Stimulated activated memory B cell treated with anti-CD40 and anti-IgM and Interleukin-4, amounts not matched to agents 10 μg/mL and 1 μg/mL and 100 μg/mL, for 72 hours (primary cell): ENCODE measurements around the gene CUX1.
A peak's percentile ranks its signal among the peaks of the same experiment; 100 is the strongest.
"Not testable (repeated sequence)": the region's sequence is repeated elsewhere in the genome, so short reads cannot be mapped to it uniquely, and the experiment has no call there.

Source experiments
- ATAC-seq: fragments of 150-1000 bp; cut with Tn5 transposase; 2 replicates; pipeline ENCODE4 v1.10.0; 2021
- H3K27ac Mint-ChIP-seq: one replicate; pipeline ENCODE4 v1.8.0; 2022; ENCODE audit warnings: mild to moderate bottlenecking, mixed read lengths
- H3K27me3 Mint-ChIP-seq: one replicate; pipeline ENCODE4 v1.8.0; 2022; ENCODE audit warnings: mixed read lengths
- H3K36me3 Mint-ChIP-seq: one replicate; pipeline ENCODE4 v1.8.0; 2022; ENCODE audit warnings: mixed read lengths
- H3K4me1 Mint-ChIP-seq: one replicate; pipeline ENCODE4 v1.8.0; 2022; ENCODE audit warnings: mixed read lengths
- H3K4me3 Mint-ChIP-seq: one replicate; pipeline ENCODE4 v1.8.0; 2022; ENCODE audit warnings: mild to moderate bottlenecking, moderate library complexity, mixed read lengths
- H3K9me3 Mint-ChIP-seq: one replicate; pipeline ENCODE4 v1.8.0; 2022; ENCODE audit warnings: mixed read lengths

Gene CUX1

DNA sequence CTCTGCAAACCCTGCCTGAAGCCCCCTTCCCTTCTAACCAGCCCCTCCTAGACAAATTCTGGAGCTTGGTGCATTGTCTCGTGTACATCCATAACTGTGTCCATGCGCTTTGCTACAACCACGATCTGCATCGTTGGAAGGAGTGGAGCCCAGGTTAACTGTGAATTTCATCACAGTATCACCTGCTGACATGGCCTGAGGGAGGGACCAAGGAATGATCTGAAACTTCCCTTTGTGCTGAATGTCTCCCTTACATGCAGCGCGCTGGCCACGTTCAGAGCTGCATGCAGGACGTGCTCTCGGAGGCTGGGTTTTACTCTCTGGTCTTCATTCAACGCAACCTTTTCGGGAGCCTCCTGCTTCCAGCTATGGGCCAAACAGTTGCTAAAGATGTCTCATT, 222.3 kb downstream of the CUX1 start:
- no peaks in the 10 kb centered on the region for H3K27me3 Mint-ChIP-seq
- no peaks in the 10 kb centered on the region for H3K9me3 Mint-ChIP-seq
- H3K4me3 Mint-ChIP-seq, result no peak overlapping the region
- peaks cover 6% of the 10 kb centered on the region for H3K36me3 Mint-ChIP-seq
- no peak for ATAC-seq
- no peak overlapping the region for H3K27ac Mint-ChIP-seq
- peaks cover 13% of the 10 kb centered on the region for H3K4me1 Mint-ChIP-seq

DNA sequence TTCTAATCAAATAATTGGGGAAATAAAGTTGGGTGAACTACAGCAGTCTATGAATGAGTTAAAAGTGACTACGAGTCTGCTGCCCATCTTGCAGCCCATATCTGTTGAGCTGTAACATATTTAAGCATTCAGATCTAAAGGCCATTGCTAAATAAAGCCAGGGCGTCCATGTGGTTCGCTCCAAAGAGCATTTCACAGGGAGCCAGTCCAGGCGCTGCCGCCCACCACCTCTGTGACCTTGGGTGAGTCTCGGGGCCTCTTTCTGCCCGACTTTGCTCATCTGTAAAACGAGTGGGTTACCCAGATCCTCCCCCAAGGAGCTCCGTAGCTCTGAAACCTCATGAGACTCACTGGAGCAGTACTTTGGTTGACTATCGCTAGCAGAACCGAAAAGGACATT, 223.1 kb downstream of the CUX1 start:
- H3K9me3 Mint-ChIP-seq, result no peaks in the 10 kb centered on the region
- peaks cover 6% of the 10 kb centered on the region for H3K36me3 Mint-ChIP-seq
- no peaks in the 10 kb centered on the region for H3K27me3 Mint-ChIP-seq
- H3K4me1 Mint-ChIP-seq, result peaks cover 21% of the 10 kb centered on the region
- H3K4me3 Mint-ChIP-seq, result no peak overlapping the region
- ATAC-seq, result no peak
- H3K27ac Mint-ChIP-seq, result no peak overlapping the region

DNA sequence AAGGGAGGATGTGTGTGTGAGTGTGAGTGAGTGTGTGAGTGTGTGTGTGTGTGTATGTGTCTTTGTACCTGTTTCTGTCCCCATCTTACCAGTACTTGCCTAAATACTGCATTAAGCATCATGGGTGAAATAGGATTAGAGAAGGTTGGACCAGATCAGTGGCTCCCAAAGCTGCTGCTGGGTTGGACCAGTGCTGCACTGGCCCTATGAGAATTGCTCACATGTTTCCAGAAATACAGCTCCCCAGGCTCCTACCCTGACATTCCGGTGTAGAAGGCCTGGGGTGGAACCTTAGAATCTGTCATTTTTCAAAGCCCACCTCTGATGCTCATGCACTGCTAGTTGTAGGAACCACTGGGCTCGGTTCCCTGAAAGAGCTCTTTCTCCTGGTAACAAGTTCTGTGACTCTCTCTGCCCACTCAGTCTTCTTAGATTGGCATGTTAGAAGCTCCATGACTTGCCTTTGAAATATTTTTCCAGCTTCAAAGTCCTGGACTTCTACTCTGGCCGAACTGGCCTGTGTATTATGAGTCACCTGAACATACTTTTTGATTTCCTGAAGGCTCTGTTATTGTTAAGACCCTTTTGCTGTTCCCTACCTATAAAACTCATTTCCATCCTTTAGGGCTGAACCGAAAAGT, 224.7 kb downstream of the CUX1 start:
- H3K4me1 Mint-ChIP-seq, result peaks cover 33% of the 10 kb centered on the region
- no peak overlapping the region for H3K4me3 Mint-ChIP-seq
- peaks cover 1% of the 10 kb centered on the region for H3K9me3 Mint-ChIP-seq
- no peak for ATAC-seq
- no peaks in the 10 kb centered on the region for H3K27me3 Mint-ChIP-seq
- peaks cover 8% of the 10 kb centered on the region for H3K36me3 Mint-ChIP-seq
- H3K27ac Mint-ChIP-seq, result no peak overlapping the region

DNA sequence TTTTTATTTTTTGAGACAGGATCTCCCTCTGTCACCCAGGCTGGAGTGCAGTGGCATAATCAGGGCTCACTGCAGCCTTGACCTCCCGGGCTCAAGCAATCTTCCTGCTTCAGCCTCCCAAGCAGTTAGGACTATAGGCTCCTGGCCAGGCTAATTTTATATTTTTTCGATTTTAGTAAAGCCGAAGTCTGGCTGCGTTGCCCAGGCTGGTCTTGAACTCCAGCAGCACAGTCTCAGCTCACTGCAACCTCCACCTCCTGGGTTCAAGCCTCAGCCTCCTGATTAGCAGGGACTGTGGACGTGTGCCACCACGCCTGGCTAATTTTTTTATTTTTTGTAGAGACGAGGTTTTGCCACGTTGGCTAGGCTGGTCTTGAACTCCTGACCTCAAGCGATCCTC, 225.4 kb downstream of the CUX1 start:
- peaks cover 38% of the 10 kb centered on the region for H3K4me1 Mint-ChIP-seq
- not testable (repeated sequence) for ATAC-seq, H3K27ac Mint-ChIP-seq

GRCh38 chr7:102044641-102044983, 227.2 kb downstream of the CUX1 start:
- Mint-ChIP-seq H3K9me3 (peaks cover 3% of the 10 kb centered on the region), H3K4me1 (peaks cover 48% of the 10 kb centered on the region), H3K27me3 (no peaks in the 10 kb centered on the region), H3K36me3 (peaks cover 24% of the 10 kb centered on the region), H3K4me3 (no peak overlapping the region), H3K27ac (no peak overlapping the region)
- no peak for ATAC-seq

More for the DNA sequence above, 225.4 kb downstream of the CUX1 start:
- not testable (repeated sequence) for H3K9me3 Mint-ChIP-seq, H3K4me3 Mint-ChIP-seq, H3K27me3 Mint-ChIP-seq
- peaks cover 12% of the 10 kb centered on the region for H3K36me3 Mint-ChIP-seq

DNA sequence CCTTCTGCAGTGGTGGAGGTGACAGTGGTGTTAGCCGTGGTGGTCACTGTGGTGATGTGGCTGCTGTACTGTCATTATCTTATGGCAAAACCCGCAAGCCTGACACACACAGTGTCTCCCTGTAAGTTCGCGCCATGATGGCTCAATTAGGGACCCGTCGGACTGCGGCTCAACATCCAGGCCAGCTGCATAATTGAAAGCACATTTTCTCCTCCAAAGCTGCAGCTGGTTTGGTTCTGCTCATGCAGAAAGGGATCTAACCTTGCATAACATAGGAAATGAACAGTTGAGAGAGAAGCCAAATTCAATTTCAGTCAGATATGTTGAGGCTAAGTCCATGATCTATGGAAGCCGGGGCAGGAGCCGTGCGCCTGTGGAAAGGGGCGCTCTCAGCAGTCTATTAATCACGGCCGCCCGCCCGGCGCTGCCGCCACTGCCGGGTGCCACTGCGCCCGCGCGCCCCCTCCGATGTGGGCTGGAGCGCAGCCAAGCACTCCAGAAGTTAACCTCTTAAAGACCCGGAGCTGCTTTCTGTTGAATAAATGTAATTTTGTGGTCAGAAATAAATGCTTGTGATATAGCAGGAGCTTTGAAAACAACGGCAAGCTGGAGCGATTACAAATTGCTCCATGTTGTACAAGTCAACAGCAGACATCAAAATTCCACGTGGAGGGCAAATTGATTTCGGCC, 227.7 kb downstream of the CUX1 start:
- H3K4me3 Mint-ChIP-seq, result no peak overlapping the region
- H3K36me3 Mint-ChIP-seq, result peaks cover 19% of the 10 kb centered on the region
- H3K27me3 Mint-ChIP-seq, result no peaks in the 10 kb centered on the region
- H3K9me3 Mint-ChIP-seq, result peaks cover 3% of the 10 kb centered on the region
- no peak overlapping the region for H3K27ac Mint-ChIP-seq
- peaks cover 48% of the 10 kb centered on the region for H3K4me1 Mint-ChIP-seq
- no peak for ATAC-seq

- ATAC-seq, result peak; percentile 41
- Mint-ChIP-seq H3K4me3 (no peak overlapping the region), H3K4me1 (peaks cover 51% of the 10 kb centered on the region), H3K27me3 (no peaks in the 10 kb centered on the region), H3K36me3 (peaks cover 20% of the 10 kb centered on the region), H3K27ac (no peak overlapping the region), H3K9me3 (peaks cover 3% of the 10 kb centered on the region)
Measured at GRCh38 chr7:102045681-102046372, 228.4 kb downstream of the CUX1 start.

GRCh38 chr7:102046373-102047117, 229.1 kb downstream of the CUX1 start:
- H3K36me3 Mint-ChIP-seq, result peaks cover 24% of the 10 kb centered on the region
- ATAC-seq, result no peak
- H3K27me3 Mint-ChIP-seq, result no peaks in the 10 kb centered on the region
- H3K27ac Mint-ChIP-seq, result no peak overlapping the region
- peaks cover 56% of the 10 kb centered on the region for H3K4me1 Mint-ChIP-seq
- H3K4me3 Mint-ChIP-seq, result no peak overlapping the region
- H3K9me3 Mint-ChIP-seq, result peaks cover 3% of the 10 kb centered on the region

GRCh38 chr7:102047167-102047566, 229.7 kb downstream of the CUX1 start:
- Mint-ChIP-seq H3K4me3 (no peak overlapping the region), H3K4me1 (peaks cover 56% of the 10 kb centered on the region), H3K9me3 (peaks cover 3% of the 10 kb centered on the region), H3K36me3 (peaks cover 29% of the 10 kb centered on the region), H3K27me3 (no peaks in the 10 kb centered on the region), H3K27ac (no peak overlapping the region)
- no peak for ATAC-seq

DNA sequence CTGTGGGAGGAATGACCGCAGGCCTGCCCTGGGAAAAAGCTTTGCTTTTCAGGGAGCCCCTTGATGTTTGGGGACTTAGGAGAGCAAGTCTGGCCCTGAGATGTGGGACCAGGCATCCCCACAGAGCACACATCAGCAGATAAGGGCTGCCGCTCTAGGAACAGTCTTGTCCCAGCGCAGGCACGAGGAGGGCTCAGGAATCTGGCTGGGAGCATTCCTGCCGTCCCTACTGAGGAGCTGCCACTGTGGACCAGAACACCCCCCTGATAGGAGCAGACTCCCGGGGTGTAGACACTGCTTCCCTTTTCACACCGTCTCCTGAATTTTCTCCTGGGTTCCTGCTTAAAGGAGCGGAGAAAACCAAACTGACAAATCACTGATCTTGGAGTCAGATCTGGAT, 232.3 kb downstream of the CUX1 start:
- peaks cover 46% of the 10 kb centered on the region for H3K36me3 Mint-ChIP-seq

DNA sequence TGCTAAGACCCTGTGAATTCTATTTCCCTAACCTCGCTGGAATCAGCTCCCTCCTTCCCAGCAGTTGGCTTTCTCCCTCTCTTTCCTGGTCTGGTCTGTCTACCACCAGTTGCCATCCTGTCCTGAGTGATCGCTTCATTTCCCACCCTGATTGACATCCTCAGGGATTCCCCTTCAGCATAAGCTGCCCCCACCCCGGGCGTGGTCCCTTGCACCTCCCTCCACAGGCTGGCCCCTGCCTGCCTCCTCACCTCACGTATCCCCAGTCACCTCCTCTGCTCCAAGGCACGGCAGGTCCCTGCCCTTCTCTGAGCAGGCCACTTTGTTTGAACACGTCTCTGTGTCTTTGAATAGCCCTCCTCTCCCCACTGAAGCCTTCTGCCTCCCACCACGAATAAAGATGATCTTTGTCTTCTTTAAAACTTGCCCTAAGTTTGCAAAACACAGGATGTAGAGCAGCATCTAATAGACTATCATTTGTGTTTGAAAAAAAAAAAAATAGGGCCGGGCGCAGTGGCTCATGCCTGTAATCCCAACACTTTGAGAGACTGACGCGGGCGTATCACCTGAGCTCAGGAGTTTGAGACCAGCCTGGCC, 233.5 kb downstream of the CUX1 start:
- H3K4me3 Mint-ChIP-seq, result no peak overlapping the region
- no peak for ATAC-seq
- peaks cover 56% of the 10 kb centered on the region for H3K36me3 Mint-ChIP-seq
- H3K9me3 Mint-ChIP-seq, result peaks cover 8% of the 10 kb centered on the region
- peaks cover 38% of the 10 kb centered on the region for H3K4me1 Mint-ChIP-seq
- H3K27me3 Mint-ChIP-seq, result no peaks in the 10 kb centered on the region
- H3K27ac Mint-ChIP-seq, result no peak overlapping the region

More for the DNA sequence above, 232.3 kb downstream of the CUX1 start:
- Mint-ChIP-seq H3K27ac (no peak overlapping the region), H3K27me3 (no peaks in the 10 kb centered on the region), H3K9me3 (peaks cover 3% of the 10 kb centered on the region), H3K4me1 (peaks cover 42% of the 10 kb centered on the region), H3K4me3 (no peak overlapping the region)
- ATAC-seq, result no peak

DNA sequence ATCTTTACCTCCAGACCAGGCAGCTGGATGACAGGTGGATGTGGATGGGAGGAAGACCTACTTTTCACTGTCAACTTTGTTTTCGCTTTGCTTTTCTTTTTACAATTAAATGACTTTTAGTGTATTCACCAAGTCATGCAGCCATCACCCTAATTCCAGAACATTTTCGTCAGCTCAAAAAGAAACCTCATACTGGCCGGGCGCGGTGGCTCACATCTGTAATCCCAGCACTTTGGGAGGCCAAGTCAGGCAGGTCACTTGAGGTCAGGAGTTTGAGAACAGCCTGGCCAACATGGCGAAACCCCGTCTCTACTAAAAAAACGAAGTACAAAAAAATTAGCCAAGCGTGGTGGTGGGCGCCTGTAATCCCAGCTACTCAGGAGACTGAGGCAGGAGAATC, 234.3 kb downstream of the CUX1 start:
- not testable (repeated sequence) for H3K4me3 Mint-ChIP-seq, H3K27me3 Mint-ChIP-seq, H3K27ac Mint-ChIP-seq, H3K9me3 Mint-ChIP-seq, ATAC-seq
- Mint-ChIP-seq H3K36me3 (peaks cover 58% of the 10 kb centered on the region), H3K4me1 (peaks cover 34% of the 10 kb centered on the region)

- H3K9me3 Mint-ChIP-seq, result peaks cover 5% of the 10 kb centered on the region
Measured at GRCh38 chr7:102054158-102054557, 236.7 kb downstream of the CUX1 start.

DNA sequence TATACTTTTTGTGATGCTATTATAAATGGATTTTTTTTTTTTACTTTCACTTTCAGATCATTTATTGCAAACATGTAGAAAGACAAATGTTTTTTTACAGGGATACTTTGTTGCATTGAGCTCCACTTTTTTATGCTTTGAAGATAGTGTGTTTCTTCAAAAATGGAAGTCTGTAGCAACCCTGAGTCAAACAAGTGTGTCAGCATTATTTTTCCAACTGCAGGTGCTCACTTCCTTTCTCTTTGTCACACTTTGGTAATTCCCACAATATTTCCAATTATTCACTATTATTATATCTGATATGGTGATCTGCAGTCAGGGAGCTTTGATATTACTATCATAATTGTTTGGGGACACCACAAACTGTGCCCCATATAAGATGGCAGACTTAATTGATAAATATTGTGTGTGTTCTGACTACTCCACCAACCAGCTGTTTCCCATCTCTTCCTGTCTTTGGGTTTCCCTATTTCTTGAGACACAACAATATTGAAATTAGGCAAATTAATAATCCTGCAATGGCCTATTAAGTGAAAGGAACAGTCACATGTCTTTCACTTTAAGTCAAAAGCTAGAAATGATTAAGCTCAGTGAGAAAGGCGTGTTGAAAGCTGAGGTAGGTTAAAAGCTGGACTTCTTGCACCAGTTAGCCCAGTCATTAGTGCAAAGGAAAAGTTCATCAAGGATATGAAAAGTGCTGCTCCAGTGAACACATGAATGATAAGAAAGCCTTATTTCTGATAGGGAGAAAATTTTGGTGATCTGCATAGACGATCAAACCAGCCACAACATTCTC, 238.0 kb downstream of the CUX1 start:
- no peak for ATAC-seq
- Mint-ChIP-seq H3K36me3 (peaks cover 47% of the 10 kb centered on the region), H3K27me3 (no peaks in the 10 kb centered on the region), H3K4me1 (peaks cover 15% of the 10 kb centered on the region), H3K4me3 (no peak overlapping the region), H3K9me3 (peaks cover 5% of the 10 kb centered on the region), H3K27ac (no peak overlapping the region)

More at GRCh38 chr7:102054158-102054557, 236.7 kb downstream of the CUX1 start:
- no peak overlapping the region for H3K27ac Mint-ChIP-seq
- no peaks in the 10 kb centered on the region for H3K27me3 Mint-ChIP-seq
- H3K4me1 Mint-ChIP-seq, result peaks cover 15% of the 10 kb centered on the region
- ATAC-seq, result no peak
- H3K4me3 Mint-ChIP-seq, result no peak overlapping the region
- H3K36me3 Mint-ChIP-seq, result peaks cover 51% of the 10 kb centered on the region
